ENCODE data around the gene OGFOD3.
"Not testable (repeated sequence)": the region's sequence is repeated elsewhere in the genome, so short reads cannot be mapped to it uniquely, and the experiment has no call there.

OGFOD3 gene

DNA sequence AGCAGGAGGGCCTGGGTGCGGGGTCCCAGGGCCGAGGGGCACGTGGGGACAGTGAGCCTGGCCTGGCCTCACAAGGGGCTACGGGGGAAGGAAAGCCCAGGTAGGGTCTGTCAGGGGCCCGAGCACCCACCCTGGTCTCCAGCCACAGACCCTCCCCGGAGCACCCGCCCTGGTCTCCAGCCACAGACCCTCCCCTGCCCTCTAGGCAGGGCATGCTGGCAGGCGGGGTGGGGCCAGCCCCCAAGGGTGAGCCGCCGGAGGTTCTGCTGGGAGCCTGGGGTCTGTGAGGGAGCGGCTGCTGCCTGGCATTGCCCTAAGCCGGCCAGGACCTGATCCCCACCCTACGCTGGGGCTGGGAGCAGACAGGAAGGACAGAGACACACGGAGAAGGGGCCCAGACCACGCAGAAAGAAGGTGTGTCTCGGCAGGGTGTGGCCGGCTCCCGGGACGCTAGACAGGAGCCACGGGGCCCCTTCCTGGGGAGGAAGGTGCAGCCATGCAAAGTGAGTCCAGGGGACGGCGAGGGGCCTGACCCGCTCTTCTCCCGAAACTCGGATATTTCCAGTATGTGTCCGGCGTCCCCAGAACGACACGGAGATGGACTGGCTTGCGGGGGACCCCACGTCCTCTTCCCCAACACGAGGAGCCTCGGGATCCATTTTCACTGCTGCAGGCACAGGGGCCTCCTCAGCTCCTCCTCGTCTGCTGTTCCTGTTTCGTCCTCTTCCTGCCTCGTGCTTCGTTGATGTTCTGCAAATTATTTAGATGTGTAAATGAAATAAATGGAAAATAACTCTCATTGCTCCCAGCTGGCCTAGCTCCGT, 31.3 kb downstream of the OGFOD3 start:
- DNase-seq (ENCODE audit: low read depth), result no peak

DNA sequence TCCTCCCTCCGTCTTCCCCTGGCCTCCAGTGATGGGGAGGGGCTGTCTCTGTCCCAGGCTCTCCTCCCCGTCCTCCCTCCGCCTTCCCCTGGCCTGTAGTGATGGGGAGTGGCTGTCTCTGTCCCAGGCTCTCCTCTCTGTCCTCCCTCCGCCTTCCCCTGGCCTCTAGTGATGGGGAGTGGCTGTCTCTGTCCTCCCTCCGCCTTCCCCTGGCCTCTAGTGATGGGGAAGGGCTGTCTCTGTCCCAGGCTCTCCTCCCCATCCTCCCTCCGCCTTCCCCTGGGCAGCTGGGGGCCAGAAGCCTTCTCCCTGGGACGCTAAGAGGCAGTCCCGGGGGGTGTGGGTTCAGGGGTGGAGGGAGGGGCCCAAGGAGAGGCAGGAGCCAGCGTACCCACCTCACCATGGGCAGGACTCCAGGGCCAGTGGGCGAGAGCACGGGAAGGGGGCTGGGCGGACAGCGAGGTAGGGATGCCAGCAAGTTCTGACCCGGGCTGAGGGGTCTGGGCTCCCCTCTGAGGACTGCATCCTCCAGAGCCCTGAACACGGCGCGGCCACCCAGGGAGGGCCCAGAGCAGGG, 32.0 kb downstream of the OGFOD3 start:
- DNase-seq (ENCODE audit: low read depth), result no peak

DNA sequence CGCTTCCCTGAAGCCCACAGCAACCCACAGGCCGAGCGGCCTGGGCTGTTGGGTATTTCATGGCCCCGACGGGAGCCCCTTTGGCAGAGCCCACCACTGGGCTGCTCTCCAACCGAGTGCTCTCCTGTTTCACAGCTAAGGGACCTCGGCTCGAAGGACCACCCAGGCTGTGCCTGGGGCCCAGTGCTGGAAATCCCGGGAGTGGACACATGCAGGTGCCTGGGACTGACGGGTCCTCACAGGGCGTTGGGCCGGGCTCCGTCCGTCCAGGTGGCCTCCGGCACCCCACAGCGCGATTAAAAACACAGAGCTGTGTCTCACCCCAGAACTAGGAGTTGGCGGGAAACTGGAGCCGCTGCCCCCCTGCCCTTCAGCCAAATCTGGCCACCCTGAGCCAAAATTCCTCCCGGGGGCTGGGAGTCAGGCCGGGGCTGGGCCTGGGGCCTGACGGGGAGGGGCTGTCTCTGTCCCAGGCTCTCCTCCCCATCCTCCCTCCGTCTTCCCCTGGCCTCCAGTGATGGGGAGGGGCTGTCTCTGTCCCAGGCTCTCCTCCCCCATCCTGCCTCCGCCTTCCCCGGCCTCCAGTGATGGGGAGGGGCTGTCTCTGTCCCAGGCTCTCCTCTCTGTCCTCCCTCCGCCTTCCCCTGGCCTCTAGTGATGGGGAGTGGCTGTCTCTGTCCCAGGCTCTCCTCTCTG, 32.7 kb downstream of the OGFOD3 start:
- DNase-seq (ENCODE audit: low read depth), result no peak

DNA sequence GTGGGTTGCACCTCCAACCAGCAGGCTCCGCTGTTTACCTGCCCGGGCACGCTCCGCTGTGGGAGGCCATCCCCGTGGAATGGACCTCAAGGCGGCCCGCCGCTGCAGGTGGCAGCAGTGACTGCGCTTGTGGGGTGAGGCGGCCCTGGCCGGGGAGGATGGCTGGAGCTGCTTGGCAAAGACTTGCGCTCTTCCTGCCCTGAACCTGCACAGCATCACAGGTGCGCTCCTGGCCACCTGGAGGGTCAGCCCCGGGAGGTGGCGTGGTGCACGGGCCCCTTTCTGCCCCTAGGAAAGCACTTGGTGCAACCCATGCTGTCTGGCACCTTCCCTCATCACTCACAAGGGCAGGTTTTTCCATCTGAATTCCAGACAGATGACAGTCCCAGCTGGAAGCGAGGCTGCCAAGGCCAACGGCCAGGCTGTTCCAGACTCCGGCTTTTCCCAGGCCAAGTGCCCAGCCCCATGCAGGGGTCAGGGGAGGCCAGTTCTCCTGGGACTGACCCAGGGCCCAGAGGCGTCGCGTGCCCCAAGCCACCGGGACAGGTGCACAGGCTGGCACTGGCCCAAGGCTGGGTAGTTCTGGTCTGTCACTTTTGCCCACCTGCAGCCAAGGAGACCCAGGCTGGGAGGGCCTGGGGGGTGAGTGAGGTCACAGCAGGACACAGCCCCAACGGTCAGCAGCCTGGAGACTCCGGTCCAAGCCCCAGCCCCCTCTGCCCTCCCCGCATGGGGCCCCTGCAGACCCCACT, 33.5 kb downstream of the OGFOD3 start:
- DNase-seq (ENCODE audit: low read depth), result no peak

DNA sequence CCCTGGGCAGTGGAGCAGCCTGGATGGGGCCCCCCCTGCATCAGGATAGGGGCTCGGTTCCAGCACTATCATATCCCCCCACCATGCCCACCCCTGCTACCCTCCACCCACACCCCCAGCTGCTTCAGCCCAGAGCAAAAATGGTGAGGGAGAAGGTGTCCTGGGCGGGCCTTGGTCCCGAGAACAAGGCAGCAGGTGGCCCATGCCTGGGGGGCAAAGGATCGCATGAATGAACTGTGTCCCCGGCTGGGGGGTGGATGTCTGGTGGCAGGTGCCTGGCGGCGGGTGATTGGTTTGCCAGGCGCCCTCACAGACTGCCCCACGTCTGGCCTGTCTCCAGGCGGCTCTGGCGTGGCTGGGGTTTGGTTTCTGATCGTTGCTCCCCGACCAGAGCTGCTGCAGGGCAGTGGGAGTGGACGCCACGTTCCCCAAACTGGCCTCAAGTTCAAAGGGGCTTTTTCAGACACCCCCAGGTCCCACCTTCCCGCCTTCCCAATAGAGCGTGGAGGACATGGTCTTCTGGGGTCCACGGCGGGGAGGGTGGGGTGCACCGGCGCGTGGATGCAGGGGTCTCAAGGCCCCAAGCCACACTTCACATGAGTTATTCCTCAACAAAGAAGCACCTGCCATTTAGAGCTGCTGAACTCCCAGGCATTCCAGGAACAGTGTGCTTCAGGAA, 34.2 kb downstream of the OGFOD3 start:
- DNase-seq (ENCODE audit: low read depth), result no peak

DNA sequence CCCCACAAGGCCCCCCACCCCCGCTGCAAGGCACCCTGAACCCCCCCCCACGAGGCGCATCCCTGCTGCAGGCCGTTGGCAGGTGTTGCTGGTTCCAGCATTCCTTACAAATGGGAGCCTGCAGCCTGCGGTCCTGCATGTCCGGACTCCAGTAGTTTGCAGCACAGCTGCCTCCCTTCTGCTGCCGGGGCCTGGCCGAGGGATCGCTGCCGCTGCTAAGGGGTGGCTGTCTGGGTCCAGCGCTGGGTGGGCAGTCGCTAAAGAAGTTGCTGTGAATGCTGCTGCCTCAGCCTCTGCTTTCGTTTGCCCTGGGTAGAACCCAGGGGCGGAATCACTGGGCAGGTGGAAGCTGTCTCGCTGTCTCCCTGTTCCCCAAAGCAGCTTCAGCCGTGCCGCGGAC, 35.0 kb downstream of the OGFOD3 start:
- no peak for DNase-seq (ENCODE audit: low read depth)

DNA sequence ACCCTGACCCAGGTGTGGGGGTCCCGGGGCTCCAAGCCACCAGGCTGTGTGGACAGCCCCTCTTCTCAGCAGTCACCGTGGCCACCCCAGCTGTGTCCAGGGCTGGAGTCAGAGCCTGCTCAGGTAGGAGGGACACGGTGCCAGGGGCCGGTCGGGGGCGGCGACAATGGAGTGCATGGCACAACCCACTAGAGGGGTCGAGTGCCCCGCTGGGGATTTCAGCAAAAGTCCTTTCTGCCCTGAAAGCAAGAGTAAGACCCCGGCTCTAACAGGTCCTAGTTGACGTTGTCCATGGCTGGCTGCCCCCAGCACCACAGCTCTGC, 35.5 kb downstream of the OGFOD3 start:
- DNase-seq (ENCODE audit: low read depth), result no peak

DNA sequence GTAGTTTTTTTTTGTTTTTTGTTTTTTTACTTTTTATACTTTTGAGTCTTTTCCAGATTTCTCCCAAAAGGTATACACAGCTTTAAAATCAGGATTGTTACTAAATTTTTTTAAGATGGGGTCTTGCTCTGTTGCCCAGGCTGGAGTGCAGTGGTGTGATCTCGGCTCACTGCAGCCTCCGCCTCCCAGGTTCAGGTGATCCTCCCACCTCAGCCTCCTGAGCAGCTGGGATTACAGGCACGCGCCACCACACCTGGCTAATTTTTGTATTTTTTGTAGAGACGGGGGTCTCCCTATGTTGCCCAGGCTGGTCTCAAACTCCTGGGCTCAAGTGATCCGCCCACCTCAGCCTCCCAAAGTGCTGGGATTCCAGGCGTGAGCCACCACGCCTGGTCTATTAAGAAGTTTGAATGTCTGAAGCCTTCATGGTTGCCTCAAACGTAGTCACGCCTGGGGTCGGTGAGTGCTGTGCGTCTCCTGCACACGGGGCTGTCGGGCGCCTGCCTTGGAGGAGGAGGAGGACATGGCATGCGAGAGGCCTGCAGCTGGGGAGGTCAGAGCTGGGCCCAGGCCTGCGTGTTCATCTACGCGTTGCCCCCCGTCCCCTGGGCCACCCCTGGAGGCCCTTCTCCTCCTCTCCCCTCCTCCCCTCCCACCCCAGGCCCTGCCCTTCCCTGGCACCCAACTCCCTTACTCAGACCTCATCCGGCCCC, 36.0 kb downstream of the OGFOD3 start:
- DNase-seq (ENCODE audit: low read depth), result not testable (repeated sequence)

DNA sequence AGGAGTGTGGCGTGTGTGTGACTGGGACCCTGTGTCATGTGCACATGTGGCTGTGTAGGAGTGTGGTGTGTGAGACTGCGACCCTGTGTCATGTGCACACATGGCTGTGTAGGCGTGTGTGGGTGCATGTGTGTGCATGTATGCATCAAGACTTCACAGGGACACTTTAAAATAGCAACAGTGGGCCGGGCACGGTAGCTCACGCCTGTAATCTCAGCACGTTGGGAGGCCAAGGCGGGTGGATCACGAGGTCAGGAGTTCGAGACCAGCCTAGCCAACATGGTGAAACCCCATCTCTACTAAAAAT, 36.7 kb downstream of the OGFOD3 start:
- DNase-seq (ENCODE audit: low read depth), result not testable (repeated sequence)

DNA sequence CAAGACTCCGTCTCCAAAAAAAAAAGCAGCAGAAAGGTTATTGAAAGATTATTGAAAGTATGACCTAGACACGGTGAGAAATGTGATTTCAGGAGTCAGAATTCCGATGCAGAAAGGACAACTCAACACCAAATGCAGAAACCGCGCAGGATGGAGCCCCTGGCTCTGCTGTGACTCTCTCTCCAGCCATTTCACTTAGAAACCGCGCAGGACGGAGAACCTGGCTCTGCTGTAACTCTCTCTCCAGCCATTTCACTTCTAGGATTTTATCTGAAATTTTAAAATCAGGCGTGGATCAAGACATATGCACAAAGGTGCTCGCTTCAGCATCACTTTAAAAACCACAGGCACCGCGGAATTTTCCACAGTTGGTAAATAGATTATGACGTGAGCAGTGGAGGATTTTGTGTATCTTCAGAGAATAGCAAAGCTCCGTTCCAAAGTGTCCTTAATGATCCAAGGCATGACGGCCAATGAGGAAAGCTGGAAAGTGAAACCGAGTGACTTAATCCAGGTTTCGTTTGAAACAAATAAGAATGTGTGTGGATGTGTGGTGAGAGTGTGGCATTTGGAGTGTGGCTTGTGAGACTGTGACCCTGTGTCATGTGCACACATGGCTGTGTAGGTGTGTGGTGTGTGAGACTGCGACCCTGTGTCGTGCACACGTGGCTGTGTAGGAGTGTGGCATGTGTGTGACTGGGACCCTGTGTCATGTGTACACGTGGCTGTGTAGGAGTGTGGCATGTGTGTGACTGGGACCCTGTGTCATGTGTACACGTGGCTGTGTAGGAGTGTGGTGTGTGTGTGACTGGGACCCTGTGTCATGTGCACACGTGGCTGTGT, 37.3 kb downstream of the OGFOD3 start:
- DNase-seq (ENCODE audit: low read depth), result no peak

DNA sequence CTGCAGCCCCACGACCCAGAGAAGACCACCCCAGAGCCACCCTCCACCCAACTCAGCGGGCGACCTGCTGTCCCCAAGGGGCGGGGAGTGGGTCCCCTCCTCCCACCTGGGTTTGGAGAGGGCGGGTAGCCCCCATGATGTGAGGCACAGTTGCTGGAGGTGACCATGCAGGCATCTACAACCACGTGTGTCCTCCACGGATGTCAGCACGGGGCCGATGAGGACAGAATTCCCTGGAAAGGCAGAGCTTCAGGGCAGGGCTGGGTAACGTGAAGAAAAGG, 39.7 kb downstream of the OGFOD3 start:
- no peak for DNase-seq (ENCODE audit: low read depth)

DNA sequence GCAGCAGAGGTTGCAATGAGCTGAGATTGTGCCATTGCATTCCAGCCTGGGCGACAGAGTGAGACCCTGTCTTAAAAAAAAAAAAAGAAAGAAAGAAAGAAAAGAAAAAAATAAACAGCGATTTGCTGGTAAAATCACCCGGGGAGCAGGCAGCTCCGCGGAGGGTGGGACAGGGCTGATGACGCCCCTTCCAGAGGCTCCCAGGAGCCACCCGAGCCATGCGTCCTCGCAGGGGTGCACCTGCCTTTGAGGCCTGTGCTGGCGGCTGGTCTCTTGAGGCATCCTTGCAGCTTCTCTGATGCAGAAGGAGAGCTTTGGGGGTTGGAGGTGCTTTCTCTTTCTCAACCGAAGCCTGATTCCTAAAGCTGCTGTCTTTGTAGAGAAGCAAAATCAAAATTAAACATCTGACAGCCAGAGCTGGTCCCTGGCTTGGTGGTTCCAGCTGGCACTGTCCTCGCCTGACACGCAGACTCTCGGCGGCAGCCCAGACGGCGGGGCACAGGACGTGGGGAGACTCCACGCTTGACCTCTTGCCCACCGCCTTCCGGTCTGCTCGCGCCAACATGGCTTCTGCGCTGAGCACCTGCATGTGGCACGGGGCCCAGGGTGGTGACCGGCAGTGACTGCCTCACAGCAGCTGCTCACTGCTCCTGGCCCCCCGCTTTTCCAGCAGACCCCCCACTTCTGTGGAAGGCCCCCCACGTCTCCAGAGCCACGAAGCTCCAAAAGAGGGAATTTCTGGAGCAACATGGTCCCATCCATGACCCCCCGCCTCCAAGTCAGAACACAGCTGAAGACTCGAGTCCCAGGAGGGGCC, 40.3 kb downstream of the OGFOD3 start:
- DNase-seq (ENCODE audit: low read depth), result no peak

DNA sequence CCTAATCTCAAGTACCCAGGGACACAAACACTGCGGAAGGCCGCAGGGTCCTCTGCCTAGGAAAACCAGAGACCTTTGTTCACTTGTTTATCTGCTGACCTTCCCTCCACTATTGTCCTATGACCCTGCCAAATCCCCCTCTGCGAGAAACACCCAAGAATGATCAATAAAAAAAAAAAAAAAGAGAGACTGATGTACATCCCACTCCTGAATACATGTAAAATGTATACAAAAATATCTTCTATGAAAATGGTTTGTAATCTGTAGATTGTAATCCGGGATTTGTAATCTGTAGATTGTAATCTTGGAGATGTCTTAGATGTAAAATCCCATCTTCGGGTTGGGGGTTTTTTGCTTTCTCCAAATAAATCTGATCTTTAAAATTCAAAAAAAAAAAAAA, 41.1 kb downstream of the OGFOD3 start:
- DNase-seq (ENCODE audit: low read depth), result not testable (repeated sequence)

DNA sequence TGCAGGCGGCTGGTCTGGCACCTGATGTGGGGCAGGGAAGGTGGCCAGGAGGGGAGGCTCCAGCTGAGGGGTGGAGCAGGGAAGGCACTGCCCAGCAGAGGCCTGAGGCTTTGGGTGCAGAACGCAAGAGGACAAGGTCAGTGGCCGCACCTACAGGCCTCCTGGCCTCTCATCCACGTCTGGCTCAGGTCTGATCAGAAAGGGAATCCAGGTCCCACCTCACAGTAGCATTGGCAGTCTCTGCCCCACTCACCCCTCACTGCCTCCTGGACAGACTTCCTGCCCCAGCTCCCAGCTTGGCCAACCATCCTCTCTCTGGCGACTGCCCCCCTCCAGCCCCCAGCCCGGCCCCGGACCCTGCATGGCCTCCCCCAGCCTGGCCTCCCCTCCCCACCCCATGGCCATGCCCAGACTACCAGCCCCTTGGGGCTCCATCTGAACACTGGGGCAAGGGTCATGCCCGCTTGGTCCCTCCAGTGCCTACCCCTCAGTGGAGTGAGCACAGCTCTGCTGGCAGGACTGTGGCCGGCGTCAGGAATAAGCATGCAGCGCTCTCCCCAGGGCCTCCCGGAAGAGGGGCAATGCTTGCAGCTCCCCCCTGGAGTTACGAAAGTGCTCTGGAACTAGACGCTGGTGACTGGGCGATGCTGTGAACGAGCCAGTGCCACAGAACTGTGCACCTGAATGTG, 42.2 kb downstream of the OGFOD3 start:
- no peak for DNase-seq (ENCODE audit: low read depth)

DNA sequence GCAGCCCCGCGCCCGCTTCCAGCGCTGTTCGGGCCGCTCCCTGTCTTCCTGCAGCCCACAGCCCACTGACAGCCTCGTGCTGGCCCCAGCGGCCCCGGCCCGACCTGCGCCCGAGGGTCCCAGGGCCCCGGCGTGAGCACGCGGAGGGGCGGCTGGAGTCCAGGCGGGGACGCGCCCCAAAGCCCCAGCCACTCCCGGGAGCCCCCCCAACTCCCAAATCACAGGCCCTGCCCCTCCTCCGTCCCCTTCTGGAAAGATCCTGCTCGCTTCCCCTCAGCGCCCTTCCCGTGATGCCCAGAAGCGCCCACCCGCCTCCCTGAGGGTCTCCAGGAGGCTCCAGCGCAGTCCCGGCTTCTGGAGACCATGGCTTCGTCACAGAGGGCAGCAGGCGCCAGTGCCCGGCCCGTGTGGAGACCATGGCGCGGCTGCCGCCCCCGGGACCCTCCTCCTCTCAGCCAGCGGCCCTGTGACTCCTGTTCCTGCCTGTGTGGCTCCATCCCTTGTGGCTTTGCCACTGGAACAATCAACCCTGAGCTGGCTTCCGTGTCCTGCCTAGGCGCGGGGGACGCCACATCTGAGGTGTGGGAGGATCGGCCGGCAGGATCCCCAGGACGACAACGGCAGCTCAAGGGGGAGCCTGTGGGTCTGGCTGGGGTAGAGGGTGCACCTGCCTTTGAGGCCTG, 42.9 kb downstream of the OGFOD3 start:
- DNase-seq (ENCODE audit: low read depth), result no peak

DNA sequence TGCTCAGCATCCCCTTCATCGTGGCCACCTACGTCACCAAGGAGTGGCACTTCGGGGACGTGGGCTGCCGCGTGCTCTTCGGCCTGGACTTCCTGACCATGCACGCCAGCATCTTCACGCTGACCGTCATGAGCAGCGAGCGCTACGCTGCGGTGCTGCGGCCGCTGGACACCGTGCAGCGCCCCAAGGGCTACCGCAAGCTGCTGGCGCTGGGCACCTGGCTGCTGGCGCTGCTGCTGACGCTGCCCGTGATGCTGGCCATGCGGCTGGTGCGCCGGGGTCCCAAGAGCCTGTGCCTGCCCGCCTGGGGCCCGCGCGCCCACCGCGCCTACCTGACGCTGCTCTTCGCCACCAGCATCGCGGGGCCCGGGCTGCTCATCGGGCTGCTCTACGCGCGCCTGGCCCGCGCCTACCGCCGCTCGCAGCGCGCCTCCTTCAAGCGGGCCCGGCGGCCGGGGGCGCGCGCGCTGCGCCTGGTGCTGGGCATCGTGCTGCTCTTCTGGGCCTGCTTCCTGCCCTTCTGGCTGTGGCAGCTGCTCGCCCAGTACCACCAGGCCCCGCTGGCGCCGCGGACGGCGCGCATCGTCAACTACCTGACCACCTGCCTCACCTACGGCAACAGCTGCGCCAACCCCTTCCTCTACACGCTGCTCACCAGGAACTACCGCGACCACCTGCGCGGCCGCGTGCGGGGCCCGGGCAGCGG, 43.6 kb downstream of the OGFOD3 start:
- no peak for DNase-seq (ENCODE audit: low read depth)

DNA sequence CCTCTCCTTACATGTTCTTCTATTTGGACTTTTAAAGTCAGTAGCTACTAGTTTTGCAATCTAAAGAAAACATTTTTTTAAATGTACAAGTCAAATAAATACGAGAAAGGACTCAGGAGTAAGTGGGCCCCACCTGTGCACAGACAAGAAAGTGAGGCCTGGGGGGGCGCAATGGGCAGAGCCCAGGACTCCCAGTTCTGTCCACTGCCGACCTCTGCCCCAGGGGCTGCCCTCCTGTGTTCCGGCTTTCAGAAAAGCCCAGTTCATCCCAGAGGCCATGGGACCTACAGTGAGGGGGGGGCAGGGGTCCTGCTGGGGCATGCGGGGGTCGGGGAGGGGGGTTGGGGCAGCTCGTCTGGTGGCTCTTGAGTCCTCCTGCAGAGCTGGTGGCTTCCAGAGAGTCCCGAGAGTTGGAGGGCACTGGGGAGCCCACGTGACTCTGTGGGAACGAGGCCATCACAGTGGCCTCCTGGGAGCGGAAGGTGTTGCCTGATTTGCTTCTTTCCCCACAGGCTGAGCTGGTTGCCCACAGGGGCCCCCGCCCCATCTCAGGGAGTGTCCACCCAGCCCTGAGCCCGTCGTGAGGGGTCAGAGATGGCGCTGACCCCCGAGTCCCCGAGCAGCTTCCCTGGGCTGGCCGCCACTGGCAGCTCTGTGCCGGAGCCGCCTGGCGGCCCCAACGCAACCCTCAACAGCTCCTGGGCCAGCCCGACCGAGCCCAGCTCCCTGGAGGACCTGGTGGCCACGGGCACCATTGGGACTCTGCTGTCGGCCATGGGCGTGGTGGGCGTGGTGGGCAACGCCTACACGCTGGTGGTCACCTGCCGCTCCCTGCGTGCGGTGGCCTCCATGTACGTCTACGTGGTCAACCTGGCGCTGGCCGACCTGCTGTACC, 44.4 kb downstream of the OGFOD3 start:
- no peak for DNase-seq (ENCODE audit: low read depth)

All from activated T-helper 9 cell treated with anti-CD3 and anti-CD28 coated beads, Interleukin-2, amount 50 U/mL, for 16 hours (primary cell).